ENCODE data around the gene BRIP1. TPM values are rescaled to one million over a fixed set of nuclear protein-coding genes. Genes with fewer than 3 reads are reported as not detected.

Gene BRIP1
- total RNA-seq, 1 donor from 2014 or later, result 66.4 TPM

GRCh38 chr17:61856035-61856434 lies 7.3 kb downstream of the BRIP1 start:
- Mint-ChIP-seq H3K4me3 (no peak overlapping the region), H3K27me3 (ENCODE audit: insufficient read depth, low read depth) (no peaks in the 10 kb centered on the region), H3K9me3 (no peaks in the 10 kb centered on the region), H3K36me3 (peaks cover 37% of the 10 kb centered on the region), H3K4me1 (peaks cover 9% of the 10 kb centered on the region), H3K27ac (no peak overlapping the region)
- Histone ChIP-seq H3K27ac (no peak overlapping the region), H3F3A (ENCODE audit: low read depth) (no peaks in the 10 kb centered on the region), H4K20me1 (ENCODE audit: low read depth) (peaks cover 6% of the 10 kb centered on the region), H3K27me3 (no peaks in the 10 kb centered on the region), H3K79me2 (ENCODE audit: low read depth) (peaks cover 60% of the 10 kb centered on the region), H3K4me3 (no peak overlapping the region), H3K36me3 (peaks cover 22% of the 10 kb centered on the region), H3K9me3 (ENCODE audit: low read depth) (no peaks in the 10 kb centered on the region), H3K4me1 (peaks cover 10% of the 10 kb centered on the region), H3K9ac (no peak overlapping the region), H3K4me2 (no peak overlapping the region), H2AFZ (replicated peaks) (no peak overlapping the region)
- TF ChIP-seq EZH2 (IDR thresholded peaks at IDR 0.05) (no peak), EZH2phosphoT487 (IDR thresholded peaks at IDR 0.05) (no peak), CTCF (IDR thresholded peaks at IDR 0.05) (no peak)
- DNase-seq (ENCODE audit: low spot score), result no peak

DNA sequence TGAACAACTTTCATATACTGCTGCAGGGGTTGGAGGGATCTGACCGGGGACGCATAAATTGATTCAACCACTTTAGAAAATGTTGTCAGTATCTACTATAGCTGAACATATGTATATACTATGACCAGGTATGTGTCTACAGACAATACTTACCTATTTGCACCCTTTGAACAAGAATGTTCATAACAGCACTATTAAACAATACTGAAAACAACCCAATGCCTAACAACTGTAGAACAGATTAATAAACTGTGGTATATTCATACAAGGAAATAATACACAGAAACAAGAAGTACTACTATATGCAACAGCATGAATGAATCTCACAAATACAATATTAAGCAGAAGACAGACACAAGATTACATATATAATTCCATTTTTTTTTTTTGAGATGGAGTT lies 10.5 kb downstream of the BRIP1 start:
- Mint-ChIP-seq H3K27me3 (ENCODE audit: insufficient read depth, low read depth) (no peaks in the 10 kb centered on the region), H3K4me1 (no peaks in the 10 kb centered on the region), H3K9me3 (no peaks in the 10 kb centered on the region), H3K4me3 (no peak overlapping the region), H3K36me3 (peaks cover 34% of the 10 kb centered on the region), H3K27ac (no peak overlapping the region)
- Histone ChIP-seq H3F3A (ENCODE audit: low read depth) (no peaks in the 10 kb centered on the region), H3K4me3 (no peak overlapping the region), H3K4me2 (no peak overlapping the region), H3K27me3 (no peaks in the 10 kb centered on the region), H3K36me3 (peaks cover 26% of the 10 kb centered on the region), H3K4me1 (no peaks in the 10 kb centered on the region), H3K9ac (no peak overlapping the region), H3K79me2 (ENCODE audit: low read depth) (peaks cover 48% of the 10 kb centered on the region), H3K9me3 (ENCODE audit: low read depth) (no peaks in the 10 kb centered on the region), H2AFZ (replicated peaks) (no peak overlapping the region), H3K27ac (no peak overlapping the region), H4K20me1 (ENCODE audit: low read depth) (peaks cover 6% of the 10 kb centered on the region)
- no peak for DNase-seq (ENCODE audit: low spot score)
- TF ChIP-seq CTCF (IDR thresholded peaks at IDR 0.05) (no peak), EZH2 (IDR thresholded peaks at IDR 0.05) (no peak), EZH2phosphoT487 (IDR thresholded peaks at IDR 0.05) (no peak)

DNA sequence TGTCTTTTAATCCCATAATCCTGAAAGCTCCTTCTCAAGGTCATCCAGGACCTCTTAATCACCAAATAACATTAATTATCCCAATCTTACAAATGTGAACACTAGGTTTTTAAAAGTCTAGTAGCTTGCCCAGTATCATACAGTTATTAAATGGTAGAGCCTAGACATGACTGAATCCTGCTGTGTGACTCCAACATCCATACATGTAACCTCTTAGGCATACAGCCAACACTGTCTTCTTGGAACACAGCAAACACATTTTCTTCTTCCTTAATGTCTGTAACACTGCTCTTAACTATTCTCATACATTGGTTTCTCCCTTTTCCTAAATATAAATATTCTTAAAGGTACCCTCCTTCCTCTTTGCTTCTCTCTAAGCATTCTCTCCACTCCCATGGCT lies 13.7 kb downstream of the BRIP1 start:
- no peak overlapping the region for H3K27ac Mint-ChIP-seq
- DNase-seq (ENCODE audit: low spot score), result no peak
- no peak for TF ChIP-seq EZH2 (IDR thresholded peaks at IDR 0.05)
- TF ChIP-seq CTCF (IDR thresholded peaks at IDR 0.05), result no peak
- TF ChIP-seq EZH2phosphoT487 (IDR thresholded peaks at IDR 0.05), result no peak
- H3K4me1 ChIP-seq, result no peaks in the 10 kb centered on the region
- no peak overlapping the region for H3K9ac ChIP-seq
- no peaks in the 10 kb centered on the region for H3F3A ChIP-seq (ENCODE audit: low read depth)
- H3K27me3 ChIP-seq, result no peaks in the 10 kb centered on the region
- no peak overlapping the region for H3K4me3 ChIP-seq
- peaks cover 36% of the 10 kb centered on the region for H3K79me2 ChIP-seq (ENCODE audit: low read depth)
- no peaks in the 10 kb centered on the region for H3K27me3 Mint-ChIP-seq (ENCODE audit: insufficient read depth, low read depth)
- H3K36me3 ChIP-seq, result peaks cover 42% of the 10 kb centered on the region
- peaks cover 6% of the 10 kb centered on the region for H4K20me1 ChIP-seq (ENCODE audit: low read depth)
- peaks cover 39% of the 10 kb centered on the region for H3K36me3 Mint-ChIP-seq
- no peak overlapping the region for H3K4me3 Mint-ChIP-seq
- no peak overlapping the region for H3K4me2 ChIP-seq
- H2AFZ ChIP-seq (replicated peaks), result no peak overlapping the region
- no peak overlapping the region for H3K27ac ChIP-seq
- H3K9me3 ChIP-seq (ENCODE audit: low read depth), result no peaks in the 10 kb centered on the region
- H3K9me3 Mint-ChIP-seq, result no peaks in the 10 kb centered on the region
- no peaks in the 10 kb centered on the region for H3K4me1 Mint-ChIP-seq
